ENCODE measurements around the gene COL26A1. TPM values are rescaled to one million over a fixed set of nuclear protein-coding genes. Genes with fewer than 3 reads are reported as not detected.

Gene COL26A1
- total and polyA plus RNA-seq, 4 donors = 0.05 to 4.7 (median 0.28) TPM

DNA sequence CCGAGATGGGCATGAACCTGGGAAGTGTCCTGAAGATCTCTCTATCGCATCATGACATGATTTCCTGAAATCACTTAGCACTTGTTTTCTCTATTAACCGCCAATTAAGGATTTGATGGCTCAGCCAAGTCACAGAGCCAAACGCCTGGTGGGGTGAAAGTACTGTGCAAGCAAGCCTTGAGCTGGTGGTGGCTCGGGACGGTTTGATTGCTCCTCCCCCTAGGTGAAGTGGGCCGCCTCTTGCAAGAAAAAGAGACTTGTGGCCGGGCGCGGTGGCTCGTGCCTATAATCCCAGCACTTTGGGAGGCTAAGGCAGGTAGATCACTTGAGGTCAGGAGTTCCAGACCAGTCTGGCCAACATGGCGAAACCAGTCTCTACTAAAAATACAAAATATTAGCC, 50.3 kb downstream of the COL26A1 start:
- WGBS, 2 donors = 77 to 91% methylated on average over 12 of the region's 12 CpGs
- Histone ChIP-seq H3K27me3 (ENCODE audit: control insufficient read depth in 3 of 3, insufficient read depth in 3 of 3, low read length in 2 of 3) (no peaks in the 10 kb centered on the region), H3K9me3 (ENCODE audit: control insufficient read depth in 4 of 4, insufficient read depth in 3 of 4, low read length in 3 of 4) (peaks cover 0 to 3% (median 1%) of the 10 kb centered on the region in 4 donors), H3K9ac (ENCODE audit: insufficient read depth in 1 of 2, low read length in 2 of 2) (no peak overlapping the region), H3K4me3 (no peak overlapping the region), H3K36me3 (ENCODE audit: control insufficient read depth in 4 of 4, insufficient read depth in 4 of 4, low read length in 4 of 4) (no peaks in the 10 kb centered on the region), H3K4me1 (ENCODE audit: control insufficient read depth in 5 of 5, insufficient read depth in 5 of 5, low read length in 5 of 5) (no peaks in the 10 kb centered on the region), H3K27ac (ENCODE audit: low read depth in 1 of 2, low read length in 1 of 2) (no peak overlapping the region)
- TF ChIP-seq, protein P1, sequence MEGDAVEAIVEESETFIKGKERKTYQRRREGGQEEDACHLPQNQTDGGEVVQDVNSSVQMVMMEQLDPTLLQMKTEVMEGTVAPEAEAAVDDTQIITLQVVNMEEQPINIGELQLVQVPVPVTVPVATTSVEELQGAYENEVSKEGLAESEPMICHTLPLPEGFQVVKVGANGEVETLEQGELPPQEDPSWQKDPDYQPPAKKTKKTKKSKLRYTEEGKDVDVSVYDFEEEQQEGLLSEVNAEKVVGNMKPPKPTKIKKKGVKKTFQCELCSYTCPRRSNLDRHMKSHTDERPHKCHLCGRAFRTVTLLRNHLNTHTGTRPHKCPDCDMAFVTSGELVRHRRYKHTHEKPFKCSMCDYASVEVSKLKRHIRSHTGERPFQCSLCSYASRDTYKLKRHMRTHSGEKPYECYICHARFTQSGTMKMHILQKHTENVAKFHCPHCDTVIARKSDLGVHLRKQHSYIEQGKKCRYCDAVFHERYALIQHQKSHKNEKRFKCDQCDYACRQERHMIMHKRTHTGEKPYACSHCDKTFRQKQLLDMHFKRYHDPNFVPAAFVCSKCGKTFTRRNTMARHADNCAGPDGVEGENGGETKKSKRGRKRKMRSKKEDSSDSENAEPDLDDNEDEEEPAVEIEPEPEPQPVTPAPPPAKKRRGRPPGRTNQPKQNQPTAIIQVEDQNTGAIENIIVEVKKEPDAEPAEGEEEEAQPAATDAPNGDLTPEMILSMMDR (IDR thresholded peaks at IDR 0.05; ENCODE audit: control extremely low read depth, extremely low read depth) = no peak
- DNase-seq (no peak), ATAC-seq (ENCODE audit: insufficient read depth, low FRiP score) (no peak)

DNA sequence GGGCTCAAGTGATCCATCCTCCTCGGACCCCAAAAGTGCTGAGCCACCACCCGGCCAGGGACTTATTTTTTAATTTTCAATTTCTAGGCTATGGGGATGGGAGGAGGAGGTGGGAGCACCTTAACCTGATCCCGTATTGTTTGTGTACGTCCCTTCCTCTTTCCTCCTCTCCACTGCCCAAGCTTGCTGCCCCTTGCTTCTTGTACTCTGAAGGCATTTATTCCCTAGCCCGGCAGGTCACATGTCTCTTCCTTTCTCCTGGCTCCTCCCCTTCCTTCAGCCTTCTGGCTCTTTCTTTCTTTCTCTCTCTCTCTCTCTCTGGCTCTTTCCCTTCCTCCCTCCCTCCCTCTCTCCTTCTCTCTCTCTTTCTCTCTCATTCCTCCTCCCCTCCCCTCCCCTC, 56.0 kb downstream of the COL26A1 start:
- ATAC-seq (ENCODE audit: insufficient read depth, low FRiP score) = no peak
- no peaks in the 10 kb centered on the region for H3K36me3 ChIP-seq (ENCODE audit: control insufficient read depth in 4 of 4, insufficient read depth in 4 of 4, low read length in 4 of 4)
- DNase-seq = no peak
- no peaks in the 10 kb centered on the region for H3K4me1 ChIP-seq (ENCODE audit: control insufficient read depth in 5 of 5, insufficient read depth in 5 of 5, low read length in 5 of 5)
- no peak overlapping the region for H3K27ac ChIP-seq (ENCODE audit: low read depth in 1 of 2, low read length in 1 of 2)
- WGBS, 2 donors = 48 to 54% methylated on average over 5 of the region's 5 CpGs
- no peaks in the 10 kb centered on the region for H3K9me3 ChIP-seq (ENCODE audit: control insufficient read depth in 4 of 4, insufficient read depth in 3 of 4, low read length in 3 of 4)
- no peak overlapping the region for H3K9ac ChIP-seq (ENCODE audit: insufficient read depth in 1 of 2, low read length in 2 of 2)
- H3K27me3 ChIP-seq (ENCODE audit: control insufficient read depth in 3 of 3, insufficient read depth in 3 of 3, low read length in 2 of 3) = no peaks in the 10 kb centered on the region
- TF ChIP-seq, protein P1 (IDR thresholded peaks at IDR 0.05; ENCODE audit: control extremely low read depth, extremely low read depth) = no peak
- H3K4me3 ChIP-seq = no peak overlapping the region

DNA sequence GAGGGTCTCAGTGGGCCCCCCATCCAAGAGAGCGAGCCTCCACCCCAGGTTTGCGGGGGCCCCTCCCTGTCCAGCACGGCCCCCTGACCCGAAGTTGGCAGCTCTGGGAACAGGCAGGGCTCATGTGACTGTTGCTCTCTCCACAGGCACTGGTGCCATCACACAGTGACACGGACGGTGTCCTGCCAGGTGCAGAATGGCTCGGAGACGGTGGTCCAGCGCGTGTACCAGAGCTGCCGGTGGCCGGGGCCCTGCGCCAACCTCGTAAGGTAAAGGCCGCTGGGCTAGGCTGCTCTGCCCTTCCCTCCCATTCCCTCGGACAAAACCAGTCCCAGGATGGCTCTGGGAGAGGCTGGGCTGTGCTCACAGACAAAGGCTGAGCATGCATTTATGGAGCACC, 57.2 kb downstream of the COL26A1 start:
- Histone ChIP-seq H3K9me3 (ENCODE audit: control insufficient read depth in 4 of 4, insufficient read depth in 3 of 4, low read length in 3 of 4) (no peaks in the 10 kb centered on the region), H3K4me3 (no peak overlapping the region), H3K9ac (ENCODE audit: insufficient read depth in 1 of 2, low read length in 2 of 2) (no peak overlapping the region), H3K4me1 (ENCODE audit: control insufficient read depth in 5 of 5, insufficient read depth in 5 of 5, low read length in 5 of 5) (no peaks in the 10 kb centered on the region), H3K27me3 (ENCODE audit: control insufficient read depth in 3 of 3, insufficient read depth in 3 of 3, low read length in 2 of 3) (no peaks in the 10 kb centered on the region), H3K27ac (ENCODE audit: low read depth in 1 of 2, low read length in 1 of 2) (no peak overlapping the region), H3K36me3 (ENCODE audit: control insufficient read depth in 4 of 4, insufficient read depth in 4 of 4, low read length in 4 of 4) (no peaks in the 10 kb centered on the region)
- TF ChIP-seq, protein P1 (IDR thresholded peaks at IDR 0.05; ENCODE audit: control extremely low read depth, extremely low read depth) = no peak
- 91 to 96% methylated on average over 16 of the region's 16 CpGs for whole genome bisulfite sequencing, 2 donors
- ATAC-seq (ENCODE audit: insufficient read depth, low FRiP score) = no peak
- no peak for DNase-seq

DNA sequence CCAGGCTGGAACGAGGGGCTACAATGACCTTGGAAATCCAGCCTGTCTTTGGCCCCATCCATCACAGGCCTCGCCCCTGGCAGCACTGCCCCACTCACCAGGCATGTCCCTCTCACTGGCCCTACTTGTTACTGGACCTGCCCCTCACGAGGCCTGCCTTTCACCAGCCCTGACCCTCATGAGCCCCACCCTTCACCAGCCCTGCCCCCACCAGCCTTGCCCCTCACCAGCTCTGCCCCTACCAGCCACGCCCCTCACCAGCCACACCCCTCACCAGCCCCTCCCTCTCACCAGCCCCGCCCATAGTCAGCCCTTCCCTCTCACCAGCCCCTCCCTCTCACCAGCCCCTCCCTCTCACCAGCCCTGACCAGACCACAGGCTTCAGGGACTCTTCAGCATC, 57.8 kb downstream of the COL26A1 start:
- DNase-seq (no peak), ATAC-seq (ENCODE audit: insufficient read depth, low FRiP score) (no peak)
- Histone ChIP-seq H3K9ac (ENCODE audit: insufficient read depth in 1 of 2, low read length in 2 of 2) (no peak overlapping the region), H3K36me3 (ENCODE audit: control insufficient read depth in 4 of 4, insufficient read depth in 4 of 4, low read length in 4 of 4) (no peaks in the 10 kb centered on the region), H3K27ac (ENCODE audit: low read depth in 1 of 2, low read length in 1 of 2) (no peak overlapping the region), H3K9me3 (ENCODE audit: control insufficient read depth in 4 of 4, insufficient read depth in 3 of 4, low read length in 3 of 4) (no peaks in the 10 kb centered on the region), H3K27me3 (ENCODE audit: control insufficient read depth in 3 of 3, insufficient read depth in 3 of 3, low read length in 2 of 3) (no peaks in the 10 kb centered on the region), H3K4me1 (ENCODE audit: control insufficient read depth in 5 of 5, insufficient read depth in 5 of 5, low read length in 5 of 5) (no peaks in the 10 kb centered on the region), H3K4me3 (no peak overlapping the region)
- 74 to 82% methylated on average over 3 to 5 of the region's 5 CpGs for WGBS, 2 donors
- TF ChIP-seq, protein P1 (IDR thresholded peaks at IDR 0.05; ENCODE audit: control extremely low read depth, extremely low read depth) = no peak
